NK-92 (cell line): Measurements from ENCODE around the gene NNMT.
"Not testable (repeated sequence)": the region's sequence is repeated elsewhere in the genome, so short reads cannot be mapped to it uniquely, and the experiment has no call there.

Experiments used
- DNase-seq: peaks from one replicate; lab custom pipeline; 2025; ENCODE audit not compliant: unreplicated experiment; lab: John Stamatoyannopoulos, UW

The NNMT gene

DNA sequence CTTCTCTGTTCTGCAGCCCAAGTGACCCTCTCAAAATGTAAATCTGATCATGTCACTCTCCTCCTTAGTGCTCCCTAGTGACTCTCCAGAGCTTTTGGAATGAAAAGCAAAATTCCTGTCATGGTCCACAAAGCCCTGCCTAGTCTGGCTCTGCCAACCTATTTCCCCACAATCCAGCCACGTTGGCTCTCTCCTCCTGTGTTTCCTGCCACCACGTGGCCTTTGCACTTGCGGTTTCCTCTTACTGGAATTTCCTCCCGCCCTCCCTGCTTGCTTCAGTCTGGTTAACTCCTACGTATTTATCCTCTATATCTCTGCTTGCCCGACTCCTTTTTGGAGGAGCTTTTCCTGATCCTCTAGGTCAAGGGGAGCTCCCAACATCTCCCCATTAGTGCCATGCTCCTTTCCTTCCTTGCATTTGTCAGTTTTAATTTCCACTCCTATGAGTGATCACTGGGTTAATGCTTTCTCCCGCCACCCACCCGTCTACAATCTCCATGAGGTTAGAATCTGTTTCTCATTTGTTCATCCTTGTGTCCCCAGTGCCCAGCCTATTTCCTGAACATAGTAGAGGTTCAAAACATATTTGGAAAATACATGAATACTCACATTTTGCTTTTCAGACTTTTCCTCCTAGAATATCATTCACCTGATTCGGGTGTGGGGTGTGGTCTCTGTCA, 11.5 kb downstream of the NNMT start:
- no peak for DNase-seq

DNA sequence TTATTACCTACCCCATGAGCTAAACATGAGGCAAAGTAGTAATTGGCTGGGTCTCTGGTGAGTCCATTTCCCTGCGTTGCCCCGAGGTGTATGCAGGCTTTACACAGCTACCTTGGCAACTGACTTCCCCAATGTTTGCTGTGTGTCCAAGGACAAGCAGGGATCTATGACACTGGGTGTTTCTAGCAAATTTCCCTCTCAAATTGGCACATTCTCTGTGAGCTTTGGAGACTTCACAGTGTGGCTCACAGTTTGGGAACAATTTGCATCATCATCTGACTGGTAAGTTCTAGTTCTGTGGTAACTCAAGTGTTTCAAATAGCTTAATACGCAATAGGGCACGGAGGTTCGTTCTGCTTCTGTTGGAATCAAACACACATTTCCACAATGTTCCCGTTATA, 12.5 kb downstream of the NNMT start:
- no peak for DNase-seq

DNA sequence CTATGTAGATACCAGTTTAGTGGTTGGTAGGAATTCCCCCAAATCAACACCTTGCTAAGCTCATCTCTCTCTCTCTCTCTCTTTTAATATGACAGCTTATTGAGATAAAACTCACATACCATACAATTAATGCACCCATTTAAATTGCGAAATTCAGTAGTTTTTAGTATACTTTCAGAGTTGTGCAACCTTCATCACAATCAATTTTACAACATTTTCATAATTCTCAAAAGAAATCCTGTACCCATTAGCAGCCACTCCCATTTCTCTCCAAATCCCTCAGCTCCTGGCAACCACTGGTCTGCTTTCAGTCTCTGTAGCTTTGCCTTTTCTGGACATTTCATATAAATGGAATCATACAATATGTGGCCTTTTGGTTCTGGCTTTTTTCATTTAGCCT, 13.3 kb downstream of the NNMT start:
- no peak for DNase-seq

DNA sequence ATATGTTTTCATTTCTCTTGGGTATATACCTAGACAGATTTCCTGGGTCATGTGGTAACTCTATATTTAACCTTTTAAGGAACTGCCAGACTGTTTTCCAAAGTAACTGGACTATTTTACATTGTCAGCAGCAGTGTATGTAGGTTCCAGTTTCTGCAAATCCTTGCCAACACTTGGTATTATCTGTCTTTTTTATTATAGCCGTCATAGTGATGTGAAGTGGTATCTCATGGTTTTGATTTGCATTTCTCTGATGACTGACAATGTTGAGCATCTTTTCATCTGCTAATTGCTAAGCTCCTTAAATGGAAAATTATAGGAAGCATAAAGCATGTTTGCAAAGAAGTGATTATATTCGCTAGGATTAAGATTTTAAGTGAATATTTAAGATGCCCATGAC, 13.9 kb downstream of the NNMT start:
- no peak for DNase-seq

DNA sequence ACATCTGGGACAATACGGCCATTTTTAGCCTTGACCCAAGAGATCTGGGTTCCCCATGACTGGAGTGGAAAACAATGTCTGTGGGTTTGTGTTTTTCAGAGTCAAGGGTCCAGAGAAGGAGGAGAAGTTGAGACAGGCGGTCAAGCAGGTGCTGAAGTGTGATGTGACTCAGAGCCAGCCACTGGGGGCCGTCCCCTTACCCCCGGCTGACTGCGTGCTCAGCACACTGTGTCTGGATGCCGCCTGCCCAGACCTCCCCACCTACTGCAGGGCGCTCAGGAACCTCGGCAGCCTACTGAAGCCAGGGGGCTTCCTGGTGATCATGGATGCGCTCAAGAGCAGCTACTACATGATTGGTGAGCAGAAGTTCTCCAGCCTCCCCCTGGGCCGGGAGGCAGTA, 15.7 kb downstream of the NNMT start:
- no peak for DNase-seq

DNA sequence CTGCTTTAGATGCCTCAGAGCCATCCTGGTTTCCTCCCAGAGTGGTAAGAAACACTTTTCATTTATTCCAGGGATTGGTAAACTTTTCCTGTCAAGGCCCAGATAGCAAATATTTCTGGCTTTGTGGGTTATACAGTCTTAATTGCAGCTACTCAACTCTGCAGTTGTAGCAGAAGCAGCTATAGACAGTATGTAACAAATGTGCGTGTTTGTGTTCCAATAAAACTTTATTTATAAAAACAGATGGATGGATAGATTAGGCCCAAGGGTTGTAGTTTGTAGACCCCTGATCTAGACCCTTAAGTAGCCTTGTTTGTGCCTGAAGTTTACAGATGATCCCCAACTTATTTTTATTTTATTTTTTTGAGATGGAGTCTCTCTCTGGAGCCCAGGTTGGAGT, 17.9 kb downstream of the NNMT start:
- DNase-seq = no peak

DNA sequence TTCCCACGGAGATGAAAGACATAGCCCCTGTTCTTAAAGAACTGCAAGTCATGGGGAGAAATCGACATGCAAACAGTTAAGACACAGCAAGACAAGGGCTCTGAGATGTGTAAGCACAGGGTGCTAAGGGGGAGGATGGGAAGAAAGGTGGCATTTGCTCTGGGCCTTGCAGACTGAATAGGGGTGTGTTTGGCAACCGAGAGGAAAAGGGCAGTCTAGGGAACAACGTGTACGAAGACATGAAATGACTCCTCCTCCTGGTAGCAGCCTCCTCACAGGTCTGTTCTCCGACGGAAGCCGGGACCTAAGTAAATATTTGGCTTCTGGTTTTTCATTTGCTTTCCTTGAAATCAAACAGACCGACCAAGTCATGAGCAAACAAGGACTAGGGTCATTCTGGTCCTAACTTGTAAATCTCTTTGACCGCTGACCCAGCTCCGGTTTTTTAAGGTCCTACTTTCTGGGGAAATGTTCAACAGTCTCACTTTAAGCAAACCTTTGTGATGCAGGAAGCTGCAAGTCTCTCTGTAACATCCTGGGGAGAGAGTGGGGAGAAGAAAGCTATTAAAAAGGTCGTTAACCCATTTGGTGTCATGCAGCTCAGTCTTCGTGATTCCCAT, 19.7 kb downstream of the NNMT start:
- no peak for DNase-seq

DNA sequence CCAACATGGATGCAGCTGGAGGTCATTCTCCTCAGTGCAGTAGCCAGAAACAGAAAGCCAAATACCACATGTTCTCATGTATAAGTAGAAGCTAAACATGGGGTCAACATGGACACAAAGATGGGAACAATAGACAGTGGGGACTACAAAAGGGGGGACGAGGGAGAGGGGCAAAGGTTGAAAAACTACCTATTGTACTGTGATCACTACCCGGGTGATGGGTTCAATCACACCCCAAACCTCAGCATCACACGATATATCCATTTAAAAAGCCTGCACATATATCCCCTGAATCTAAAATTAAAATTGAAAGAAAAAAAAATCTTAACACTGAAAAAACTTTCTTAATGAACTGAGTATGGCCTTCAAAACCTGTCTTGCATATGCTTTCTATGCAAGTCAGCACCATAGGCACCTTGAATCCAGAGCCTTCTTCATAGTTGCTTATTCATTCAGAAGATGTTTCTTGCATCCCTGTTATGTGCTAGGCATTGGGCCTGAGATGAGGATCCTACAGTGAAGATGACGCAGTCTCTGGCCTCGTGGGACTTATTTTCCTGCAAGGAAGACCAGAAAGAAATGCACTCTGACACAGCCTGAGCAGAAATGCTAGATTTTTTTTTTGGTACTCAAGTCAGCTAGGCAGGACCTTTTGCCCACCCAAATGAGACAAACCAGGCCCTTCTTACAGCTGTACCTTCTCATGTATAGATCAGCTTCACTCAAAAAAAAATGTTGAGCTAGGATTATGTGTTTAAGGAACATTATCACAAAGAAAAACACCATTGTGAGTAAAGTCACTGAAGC, 21.0 kb downstream of the NNMT start:
- DNase-seq = no peak

DNA sequence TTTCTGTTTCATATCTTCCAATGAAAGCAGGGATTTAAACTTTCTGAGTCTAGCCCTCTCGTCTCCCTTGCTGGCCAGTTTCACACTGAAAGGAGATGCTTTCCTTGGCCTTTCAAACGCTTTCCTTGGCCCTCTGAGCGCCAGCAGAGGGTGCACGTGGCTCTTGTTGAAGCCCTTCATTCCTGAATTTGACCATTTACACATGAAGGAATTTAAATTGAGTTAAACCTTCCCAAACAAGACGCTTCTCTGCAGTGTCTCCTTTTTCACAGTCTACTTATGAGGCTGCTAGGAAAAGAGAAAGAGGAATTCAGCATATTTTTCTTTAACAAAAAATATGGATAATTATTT, 21.6 kb downstream of the NNMT start:
- DNase-seq = no peak

DNA sequence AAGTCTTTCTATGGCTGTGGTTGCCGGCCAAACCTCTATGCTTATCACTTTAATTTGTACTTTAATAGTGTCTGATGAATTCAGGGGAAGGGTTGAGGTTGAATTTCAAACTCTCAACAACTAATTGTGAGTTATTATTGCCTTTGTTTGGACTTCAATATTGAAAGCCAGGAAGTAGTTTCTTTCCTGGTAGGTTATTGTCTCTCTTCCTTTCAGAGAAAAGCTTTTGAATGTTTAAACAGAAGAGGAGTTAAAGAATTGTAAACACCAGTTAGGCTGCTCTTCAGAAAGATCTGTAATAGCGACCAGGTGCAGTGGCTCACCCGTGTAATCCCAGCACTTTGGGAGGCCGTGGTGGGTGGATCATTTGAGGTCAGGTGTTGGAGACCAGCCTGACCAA, 22.2 kb downstream of the NNMT start:
- no peak for DNase-seq

DNA sequence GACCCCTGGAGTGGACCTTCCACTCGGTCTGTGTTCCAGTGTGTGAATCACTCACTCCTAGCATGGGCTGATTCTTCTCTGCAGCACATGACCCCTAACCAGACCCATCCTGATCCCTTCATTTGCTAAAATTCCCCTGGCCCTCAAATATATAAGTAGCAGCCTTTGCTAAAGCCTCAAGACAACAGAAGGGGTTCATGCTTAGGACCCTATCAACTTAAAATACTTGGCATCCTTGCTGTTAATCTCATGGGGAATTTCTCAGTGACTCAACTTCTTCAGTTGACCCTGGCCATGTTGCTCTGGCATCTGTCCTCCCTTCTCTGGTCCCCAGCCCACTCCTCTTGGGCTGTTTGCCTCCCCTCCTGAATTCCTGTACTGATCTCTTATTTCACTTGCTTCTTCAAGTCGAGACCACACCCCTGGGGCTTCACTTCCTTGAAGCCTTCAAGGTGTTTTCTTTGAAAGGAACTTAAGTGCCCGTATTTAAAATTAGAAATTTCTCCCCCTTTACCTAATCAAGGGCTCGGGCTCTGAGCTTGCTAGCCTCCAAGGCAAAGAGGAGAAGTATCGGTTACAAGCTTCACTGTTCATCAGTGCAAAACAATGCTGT, 23.6 kb downstream of the NNMT start:
- no peak for DNase-seq

DNA sequence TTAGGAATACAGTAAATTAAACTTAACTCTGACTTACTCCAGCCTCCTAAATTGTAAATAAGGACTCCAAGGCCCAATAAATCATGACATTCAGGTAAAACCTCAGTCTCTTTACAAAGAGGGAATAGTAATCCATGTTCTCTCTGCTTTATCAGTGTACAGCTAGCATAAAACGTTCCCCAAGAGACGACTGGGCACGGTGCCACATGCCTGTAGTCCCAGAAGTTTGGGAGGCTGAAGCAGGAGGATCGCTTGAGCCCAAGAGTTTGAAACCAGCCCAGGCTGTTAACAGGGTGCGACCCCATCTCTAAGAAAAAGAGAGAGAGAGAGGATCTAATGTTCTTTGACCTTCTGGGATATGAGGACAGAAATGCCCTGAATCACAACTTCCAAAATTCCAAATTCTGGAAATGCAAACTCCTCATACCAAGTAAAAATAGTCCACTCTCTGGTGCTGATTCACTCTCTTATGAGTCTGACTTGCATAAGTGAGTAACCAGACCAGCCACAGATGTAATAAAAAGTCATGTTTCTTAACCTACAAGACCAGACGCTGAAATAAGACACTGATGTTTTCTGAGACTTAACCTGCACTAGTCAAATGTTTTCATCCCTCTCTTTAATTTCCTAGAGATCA, 25.5 kb downstream of the NNMT start:
- DNase-seq = no peak

DNA sequence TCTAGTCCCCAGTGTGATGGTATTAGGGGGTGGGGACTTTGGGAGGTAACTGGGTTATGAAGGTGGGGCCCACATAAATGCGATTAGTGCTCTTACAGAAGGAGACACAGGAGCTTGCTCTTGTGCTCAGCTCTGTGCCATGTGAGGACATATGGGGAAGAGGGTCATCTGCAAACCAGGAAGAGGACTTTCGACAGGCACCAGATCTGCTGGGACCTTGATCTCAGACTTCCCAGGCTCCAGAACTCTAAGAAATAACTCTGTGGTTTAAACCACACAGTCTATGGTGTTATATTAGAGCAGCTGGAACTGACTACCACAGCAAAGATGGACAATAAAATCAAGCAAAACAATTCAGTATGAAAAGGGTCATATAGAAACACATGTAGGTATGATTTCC, 26.7 kb downstream of the NNMT start:
- DNase-seq = no peak

DNA sequence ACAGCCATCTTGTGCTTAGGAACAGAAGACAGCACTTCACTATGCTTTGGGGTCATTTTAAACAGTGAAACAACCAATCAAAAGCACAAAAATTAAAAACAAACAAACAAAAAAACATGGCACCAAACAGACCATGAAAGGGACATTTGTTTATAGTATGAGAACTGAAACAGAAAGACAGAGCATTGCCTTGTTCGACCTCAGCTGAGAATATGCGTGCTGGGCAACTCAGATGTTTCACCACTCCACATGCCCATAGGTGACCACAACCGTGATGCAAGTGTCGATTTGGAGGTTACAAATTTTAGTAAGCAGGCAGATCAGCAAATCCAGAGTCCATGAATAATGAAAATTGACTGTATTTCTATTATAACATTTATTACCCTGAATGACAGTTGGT, 30.0 kb downstream of the NNMT start:
- DNase-seq = no peak

DNA sequence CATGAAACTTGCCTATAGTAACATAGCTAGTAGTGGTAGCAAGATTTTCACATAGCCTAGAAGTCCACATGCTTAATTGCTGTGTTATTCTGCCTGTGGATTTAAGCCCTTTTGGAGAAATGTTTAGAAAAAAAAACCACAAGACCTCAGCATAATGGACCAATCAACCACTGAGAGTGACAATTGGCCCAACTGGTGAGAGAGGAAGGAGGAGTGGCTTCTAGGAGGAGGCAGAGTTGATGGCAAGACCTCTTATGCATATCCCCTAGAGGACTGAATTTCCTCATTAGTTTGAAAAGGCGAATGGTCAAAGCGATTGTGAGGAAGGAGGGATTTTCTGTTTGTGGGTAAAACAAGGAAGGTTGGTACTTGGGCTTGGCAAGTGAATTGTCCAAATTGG, 30.6 kb downstream of the NNMT start:
- DNase-seq = no peak

DNA sequence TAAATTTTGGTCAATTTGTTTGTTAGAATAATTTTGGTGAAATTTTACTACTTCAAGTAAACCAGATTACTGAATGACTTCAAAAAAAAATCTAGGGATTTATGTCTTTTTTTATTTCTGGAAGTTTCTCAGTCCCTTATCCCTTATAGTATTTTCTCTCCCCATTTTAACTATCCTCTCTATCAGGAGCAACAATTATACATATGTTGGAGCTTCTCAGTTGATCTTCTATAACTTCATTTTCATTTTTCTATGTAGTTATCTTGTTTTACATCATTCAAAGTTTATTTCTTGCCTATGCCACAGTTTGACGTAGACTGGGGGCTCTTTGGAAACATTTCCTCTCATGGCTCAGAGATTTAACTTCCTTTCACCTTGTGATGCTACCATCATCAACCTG, 34.2 kb downstream of the NNMT start:
- no peak for DNase-seq

DNA sequence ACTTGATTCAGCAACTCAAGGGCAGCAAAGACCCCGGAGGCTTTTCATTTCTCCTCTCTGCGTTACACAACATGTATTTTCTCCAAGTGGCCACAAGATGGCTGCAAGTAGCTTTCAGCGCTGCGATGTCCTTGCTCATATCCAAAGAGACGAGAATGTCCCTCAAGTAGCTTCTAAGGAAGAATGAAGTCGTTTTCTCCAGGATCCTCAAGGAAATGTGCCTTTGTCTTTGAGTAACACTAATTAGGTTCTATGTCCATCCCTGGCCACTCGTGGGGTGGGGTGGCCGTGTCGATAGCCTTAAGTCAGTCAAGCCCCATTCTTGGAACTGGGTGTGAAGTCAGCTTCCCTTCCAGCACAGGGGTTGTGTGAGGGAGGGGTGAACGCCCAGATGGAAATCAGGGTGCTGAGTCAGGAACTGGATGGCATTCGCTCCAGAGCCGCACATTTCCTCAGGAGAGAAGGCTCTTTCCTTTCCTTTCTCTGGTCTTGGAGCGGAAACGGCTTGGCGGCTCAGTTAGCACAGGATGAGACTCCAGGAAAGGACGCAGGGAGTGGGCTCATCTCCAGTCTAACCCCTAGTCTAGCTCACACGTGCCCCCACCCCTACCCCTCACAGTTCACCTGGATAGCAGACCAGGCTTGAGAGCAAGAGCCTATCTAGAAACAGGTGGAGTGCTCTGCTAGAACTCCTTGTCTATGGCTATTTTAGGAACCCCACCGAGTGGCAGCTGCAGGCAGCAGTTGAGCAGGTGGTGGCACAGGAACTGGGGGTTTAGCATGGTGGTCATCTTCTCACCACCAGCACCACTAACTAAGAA, 44.3 kb downstream of the NNMT start:
- DNase-seq = no peak

DNA sequence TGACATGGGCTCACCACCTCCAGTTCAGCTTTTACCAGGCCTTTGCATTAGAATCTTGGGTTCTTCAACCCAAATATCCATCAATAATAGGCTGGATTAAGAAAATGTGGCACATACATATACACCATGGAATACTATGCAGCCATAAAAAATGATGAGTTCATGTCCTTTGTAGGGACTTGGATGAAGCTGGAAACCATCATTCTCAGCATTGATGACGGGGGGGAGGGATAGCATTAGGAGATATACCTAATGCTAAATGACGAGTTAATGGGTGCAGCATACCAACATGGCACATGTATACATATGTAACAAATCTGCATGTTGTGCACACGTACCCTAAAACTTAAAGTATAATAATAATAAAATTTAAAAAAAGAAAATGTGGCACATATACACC, 45.5 kb downstream of the NNMT start:
- DNase-seq = not testable (repeated sequence)

DNA sequence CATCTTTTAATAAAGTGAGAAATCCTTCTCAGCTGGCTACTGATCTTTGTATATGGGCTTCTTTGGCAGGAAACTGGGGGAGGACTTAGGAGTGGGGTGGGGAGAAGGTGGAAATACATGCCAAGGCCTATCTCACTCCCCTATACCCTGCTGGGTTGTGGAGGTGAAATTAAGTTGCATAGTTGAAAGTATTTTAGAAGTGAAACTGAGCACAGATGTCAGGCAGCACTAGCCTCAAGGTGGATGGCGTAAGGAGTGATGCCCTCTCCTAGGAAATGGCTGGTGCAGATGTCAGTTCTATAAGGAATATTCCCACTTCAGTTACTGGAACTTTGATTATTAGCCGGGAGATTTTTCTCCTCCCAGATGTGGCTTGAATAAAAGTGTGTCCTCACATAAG, 46.3 kb downstream of the NNMT start:
- no peak for DNase-seq

DNA sequence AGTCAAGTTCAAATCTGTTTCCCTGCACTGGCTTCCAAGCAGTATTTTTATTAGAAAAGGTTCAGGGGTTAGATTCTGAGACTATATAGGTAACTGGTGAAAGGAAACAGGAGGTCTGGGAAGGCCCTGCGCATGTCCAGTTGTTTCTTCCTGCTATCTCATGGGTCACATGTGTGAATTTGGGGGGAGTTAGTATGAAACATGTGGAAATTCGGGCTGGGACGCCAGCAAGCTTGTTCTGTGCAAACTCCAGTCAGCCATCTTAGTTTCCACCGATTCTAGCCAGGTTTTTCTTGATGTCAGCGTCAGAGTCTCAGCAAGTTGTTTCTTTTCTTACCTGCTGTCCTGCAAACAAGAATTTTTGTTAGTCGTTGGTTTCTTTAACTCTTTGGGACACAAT, 46.8 kb downstream of the NNMT start:
- no peak for DNase-seq

DNA sequence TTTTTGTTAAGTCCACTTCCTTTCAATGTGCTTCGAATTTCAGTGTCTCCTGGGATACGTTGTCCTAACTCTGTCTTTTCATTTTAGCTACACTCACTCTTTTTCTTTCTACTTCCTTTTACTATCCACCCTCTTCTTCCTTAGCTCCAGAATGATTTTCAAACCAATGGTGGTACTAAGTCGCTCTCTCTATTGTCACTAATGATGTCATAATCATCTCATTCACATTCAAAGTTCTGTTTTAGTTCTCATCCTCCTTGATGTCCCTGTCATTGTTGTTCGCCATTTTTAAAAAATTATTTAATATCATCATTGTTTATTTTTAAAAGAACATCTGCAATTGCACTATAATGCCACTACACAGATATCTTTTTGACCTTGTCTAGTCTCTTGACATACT, 47.3 kb downstream of the NNMT start:
- no peak for DNase-seq
